Measurements from ENCODE around the gene MPLKIP. TPM values are rescaled to one million over a fixed set of nuclear protein-coding genes. Genes with fewer than 3 reads are reported as not detected.

The MPLKIP gene
- total RNA-seq, 1 experiment from 2014 or later = 43.2 TPM

GRCh38 chr7:40092182-40092581 is 42.2 kb downstream of the MPLKIP start:
- Histone ChIP-seq H3K9ac (ENCODE audit: extremely low read depth, insufficient read length, low read length) (no peak overlapping the region), H4K20me1 (ENCODE audit: control insufficient read depth, insufficient read depth, insufficient read length) (no peaks in the 10 kb centered on the region), H3T11ph (ENCODE audit: low read length) (no peak overlapping the region), H2BK15ac (ENCODE audit: low read depth, low read length) (no peak overlapping the region), H4K8ac (replicated peaks; ENCODE audit: insufficient read length, low read depth, low read length) (no peak overlapping the region), H3K56ac (ENCODE audit: insufficient read length, low read depth, low read length) (no peak overlapping the region), H3K4ac (ENCODE audit: low read depth, low read length) (no peak overlapping the region), H3K14ac (ENCODE audit: insufficient read depth, low read length) (no peak overlapping the region), H3K4me2 (ENCODE audit: insufficient read depth, insufficient read length, low read length) (no peak overlapping the region), H4K5ac (ENCODE audit: insufficient read length, low read depth, low read length) (no peak overlapping the region), H3K23ac (ENCODE audit: insufficient read length, low read depth, low read length) (no peak overlapping the region), H3K79me1 (ENCODE audit: insufficient read depth, low read depth, low read length, poor library complexity, severe bottlenecking) (no peaks in the 10 kb centered on the region), H3K27ac (ENCODE audit: insufficient read length, low read depth, low read length) (no peak overlapping the region), H3K9me3 (ENCODE audit: control insufficient read depth, low read depth, low read length) (no peaks in the 10 kb centered on the region), H3K27me3 (ENCODE audit: insufficient read depth, low read length) (no peaks in the 10 kb centered on the region), H4K91ac (ENCODE audit: insufficient read length, low read depth, low read length) (no peak overlapping the region), H2AK5ac (ENCODE audit: insufficient read length, low read length) (no peak overlapping the region), H2BK12ac (ENCODE audit: insufficient read length, low read depth, low read length) (no peak overlapping the region), H2BK5ac (ENCODE audit: insufficient read length, low read length) (no peak overlapping the region), H3K23me2 (ENCODE audit: insufficient read length, low read depth, low read length, poor library complexity, severe bottlenecking) (no peaks in the 10 kb centered on the region), H3K79me2 (ENCODE audit: insufficient read depth, low read length) (no peaks in the 10 kb centered on the region), H3K18ac (ENCODE audit: insufficient read length, low read depth, low read length) (no peak overlapping the region), H2BK120ac (ENCODE audit: low read depth, low read length, poor library complexity, severe bottlenecking) (no peak overlapping the region), H2BK20ac (ENCODE audit: low read depth, low read length, poor library complexity, severe bottlenecking) (no peak overlapping the region), H3K4me1 (ENCODE audit: insufficient read depth, low read length) (no peaks in the 10 kb centered on the region; the same call in 1 of the 2 replicates), H2AFZ (ENCODE audit: low read length) (no peak overlapping the region)
- peaks cover 10 to 15% of the 10 kb centered on the region in 2 experiments for H3K4me1 Mint-ChIP-seq
- peaks cover 12 to 60% (median 52%) of the 10 kb centered on the region in 3 experiments; a peak in 6 of 7 replicates for H3K36me3 Mint-ChIP-seq (ENCODE audit: insufficient read depth in 1 of 3, low read depth in 3 of 3)
- no peak overlapping the region for H3K27ac Mint-ChIP-seq
- TF ChIP-seq CTCF (conservative IDR thresholded peaks at IDR 0.05) = no peak
- no peaks in the 10 kb centered on the region for H3K27me3 Mint-ChIP-seq (ENCODE audit: low read depth)
- WGBS (ENCODE audit: extremely low coverage, insufficient read length, low lambda C conversion rate) = no CpG with 5 or more reads among the region's 2 CpGs
- no peak for DNase-seq
- no peaks in the 10 kb centered on the region for H3K9me3 Mint-ChIP-seq
- no peak overlapping the region for H3K4me3 Mint-ChIP-seq
